GM23338 (cell line): ENCODE measurements around the gene PLA2G6. TPM values are rescaled to one million over a fixed set of nuclear protein-coding genes. Genes with fewer than 3 reads are reported as not detected.
A peak's percentile ranks its signal among the peaks of the same experiment; 100 is the strongest.

Experiments
- ATAC-seq: fragments of 200-7000 bp; cut with Tn5 transposase; 3 replicates; pipeline ENCODE4 v1.9.1; 2020
- DNase-seq: peaks from one replicate; pipeline ENCODE4 v3.0.0-alpha.2; 2015; ENCODE audit warnings: low spot score
- H2AFZ ChIP-seq: fragments of 200-600 bp; sonication (generic); 2 replicates; pipeline ENCODE4 v1.8.0; 2016; ENCODE audit warnings: antibody characterized with exemption, mild to moderate bottlenecking, moderate library complexity
- H3F3A ChIP-seq: fragments of 200-600 bp; sonication (generic); replicated peaks from 2 replicates; pipeline ENCODE4 v1.8.0; 2017; ENCODE audit warnings: antibody characterized with exemption, mixed run types, low read depth
- H3K27ac ChIP-seq: fragments of 200-600 bp; sonication (generic); 2 replicates; pipeline ENCODE4 v1.6.1; 2016; ENCODE audit warnings: low read depth
- H3K27me3 ChIP-seq: fragments of 200-600 bp; sonication (generic); 2 replicates; pipeline ENCODE4 v1.8.0; 2016; ENCODE audit warnings: mild to moderate bottlenecking, mixed run types, moderate library complexity; ENCODE audit not compliant: insufficient read depth
- H3K36me3 ChIP-seq: fragments of 200-600 bp; sonication (generic); 2 replicates; pipeline ENCODE4 v1.8.0; 2016; ENCODE audit warnings: mild to moderate bottlenecking; ENCODE audit not compliant: insufficient read depth
- H3K4me1 ChIP-seq: fragments of 200-600 bp; sonication (generic); 2 replicates; pipeline ENCODE4 v1.8.0; 2016; ENCODE audit warnings: mild to moderate bottlenecking, moderate library complexity; ENCODE audit not compliant: insufficient read depth
- H3K4me2 ChIP-seq: fragments of 200-600 bp; sonication (generic); 2 replicates; pipeline ENCODE4 v1.7.1; 2017; ENCODE audit warnings: mixed run types
- H3K4me3 ChIP-seq: fragments of 200-600 bp; sonication (generic); 2 replicates; pipeline ENCODE4 v1.6.1; 2016; ENCODE audit warnings: mixed run types
- H3K79me2 ChIP-seq: fragments of 200-600 bp; sonication (generic); replicated peaks from 2 replicates; pipeline ENCODE4 v1.8.0; 2017; ENCODE audit warnings: mild to moderate bottlenecking; ENCODE audit not compliant: insufficient read depth
- H3K9me2 ChIP-seq: fragments of 200-600 bp; sonication (generic); 2 replicates; pipeline ENCODE4 v1.8.0; 2017; ENCODE audit not compliant: insufficient read depth
- H4K20me1 ChIP-seq: fragments of 200-600 bp; sonication (generic); replicated peaks from 2 replicates; pipeline ENCODE4 v1.8.0; 2017; ENCODE audit warnings: mild to moderate bottlenecking; ENCODE audit not compliant: insufficient read depth
- H3K27ac Mint-ChIP-seq: 2 replicates; pipeline ENCODE4 v1.8.0; 2020; ENCODE audit warnings: inconsistent platforms, mild to moderate bottlenecking, moderate library complexity, mixed read lengths
- H3K27me3 Mint-ChIP-seq: 3 replicates; pipeline ENCODE4 v1.8.0; 2022; ENCODE audit warnings: low read depth, mild to moderate bottlenecking, moderate library complexity, mixed read lengths, inconsistent platforms; ENCODE audit not compliant: insufficient read depth, poor library complexity
- H3K36me3 Mint-ChIP-seq: 3 replicates; pipeline ENCODE4 v1.8.0; 2021; ENCODE audit warnings: low read depth, mild to moderate bottlenecking, inconsistent platforms, moderate library complexity, mixed read lengths
- H3K4me1 Mint-ChIP-seq: 3 replicates; pipeline ENCODE4 v1.8.0; 2020; ENCODE audit warnings: mild to moderate bottlenecking, inconsistent platforms, mixed read lengths
- H3K4me3 Mint-ChIP-seq: 3 replicates; pipeline ENCODE4 v1.8.0; 2021; ENCODE audit warnings: moderate library complexity, mild to moderate bottlenecking, inconsistent platforms, mixed read lengths
- H3K9me3 Mint-ChIP-seq: 3 replicates; pipeline ENCODE4 v1.8.0; 2020; ENCODE audit warnings: moderate library complexity, mild to moderate bottlenecking, inconsistent platforms, mixed read lengths
- CREB1 ChIP-seq: fragments of 250-450 bp; sonication (Bioruptor Pico); IDR thresholded peaks from 2 replicates; pipeline ENCODE4 v1.5.0; 2020; ENCODE audit warnings: low read depth, mild to moderate bottlenecking, moderate library complexity
- EZH2phosphoT487 ChIP-seq: fragments of 200-600 bp; sonication (generic); IDR thresholded peaks from one replicate; pipeline ENCODE4 v1.8.1; 2018; ENCODE audit warnings: antibody characterized with exemption; ENCODE audit not compliant: unreplicated experiment
- JUNB ChIP-seq: IDR thresholded peaks from one replicate; pipeline ENCODE4 v1.6.1; 2016; ENCODE audit warnings: antibody characterized with exemption; ENCODE audit not compliant: unreplicated experiment
- NANOG ChIP-seq: IDR thresholded peaks from 2 replicates; pipeline ENCODE4 v1.6.1; 2016; ENCODE audit warnings: antibody characterized with exemption, borderline replicate concordance
- STAT1 ChIP-seq: IDR thresholded peaks from one replicate; pipeline ENCODE4 v1.6.1; 2016; ENCODE audit warnings: antibody characterized with exemption; ENCODE audit not compliant: unreplicated experiment
- ZNF114 ChIP-seq: fragments of 250-450 bp; sonication (Bioruptor Pico); IDR thresholded peaks from 2 replicates; pipeline ENCODE4 v1.5.0; 2020; ENCODE audit warnings: mild to moderate bottlenecking, moderate library complexity
- ZNF331 ChIP-seq: fragments of 250-450 bp; sonication (Bioruptor Pico); IDR thresholded peaks from 2 replicates; pipeline ENCODE4 v1.5.0; 2020; ENCODE audit warnings: low read depth, mild to moderate bottlenecking, moderate library complexity
- polyA plus RNA-seq: library from polyadenylated mRNA; unstranded; fragments of >200 nt; fragmentation: Nextera tagmentation; extraction: Ambion mirVana; gene quantifications from 2 replicates; pipeline ENCODE4 v1.2.1, GENCODE V29; 2016
- total RNA-seq: library from RNA; depleted of rRNA; stranded (reverse); fragments of >200 nt; shearing (Covaris generic); gene quantifications from 2 replicates; pipeline ENCODE4 v1.2.3, GENCODE V29; 2014
- TF ChIP-seq, protein P1 (sequence below), 2 experiments: fragments of 200-600 bp in 1 of 2; sonication (generic) in 1 of 2; conservative IDR thresholded peaks; 2 replicates each; pipeline versions ENCODE4 v1.5.1 to v1.6.1; 2016 to 2017; ENCODE audit warnings: antibody characterized with exemption in 2 of 2, low read depth in 2 of 2, mild to moderate bottlenecking in 2 of 2, moderate library complexity in 1 of 2
- TF ChIP-seq, protein P2 (sequence below): IDR thresholded peaks from one replicate; pipeline ENCODE4 v1.6.1; 2018; ENCODE audit warnings: antibody characterized with exemption; ENCODE audit not compliant: unreplicated experiment
- TF ChIP-seq, protein P3 (sequence below): IDR thresholded peaks from 2 replicates; pipeline ENCODE4 v1.6.1; 2016; ENCODE audit warnings: antibody characterized with exemption

Gene PLA2G6
- total and polyA plus RNA-seq, 2 experiments from 2014 or later = 4.5 to 12.6 TPM

DNA sequence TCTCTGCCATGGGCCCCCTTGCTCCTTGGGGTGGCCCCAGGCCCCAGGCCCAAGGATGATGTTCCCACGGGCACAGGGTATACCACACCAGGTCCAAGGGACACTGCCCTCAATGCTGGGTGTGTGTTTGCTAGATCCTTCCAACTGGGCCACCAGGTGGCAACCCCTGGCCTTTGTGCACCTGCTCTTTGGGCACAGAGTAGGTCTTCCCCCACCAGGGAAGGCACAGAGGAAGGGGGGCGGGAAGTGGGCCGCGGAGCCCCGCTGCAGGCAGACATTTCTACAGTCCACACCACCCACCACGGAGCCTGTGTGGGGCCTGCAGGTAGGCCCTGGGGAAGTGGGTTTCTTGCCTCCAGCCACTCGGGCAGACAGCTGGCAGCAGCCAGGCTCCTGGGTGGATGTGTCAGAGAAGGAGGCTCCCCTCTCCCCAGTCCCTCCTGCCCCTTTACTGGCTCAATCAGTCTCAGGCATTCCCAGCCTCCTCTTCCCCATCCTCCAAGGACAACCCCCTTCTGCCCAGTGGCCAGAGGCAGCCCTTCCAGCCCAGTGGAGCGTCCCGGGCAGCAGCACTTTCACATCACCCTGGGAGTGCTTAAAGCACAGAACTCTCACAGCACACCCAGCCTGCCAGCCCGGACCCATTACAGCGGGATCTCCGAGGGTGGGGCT is 41.8 kb upstream of the PLA2G6 start:
- no peaks in the 10 kb centered on the region for H3K27me3 ChIP-seq
- Mint-ChIP-seq H3K9me3 (no peaks in the 10 kb centered on the region), H3K36me3 (peaks cover 4% of the 10 kb centered on the region; the same call in 2 of the 3 replicates), H3K27ac (no peak overlapping the region), H3K4me1 (peaks cover 18% of the 10 kb centered on the region), H3K27me3 (peaks cover 20% of the 10 kb centered on the region), H3K4me3 (no peak overlapping the region)
- H2AFZ ChIP-seq = no peak overlapping the region
- H3K36me3 ChIP-seq = no peaks in the 10 kb centered on the region
- ATAC-seq (no peak), DNase-seq (no peak)
- no peak overlapping the region for H3K27ac ChIP-seq
- no peak overlapping the region for H3K4me3 ChIP-seq
- no peak overlapping the region for H3K4me2 ChIP-seq
- TF ChIP-seq, protein P1, sequence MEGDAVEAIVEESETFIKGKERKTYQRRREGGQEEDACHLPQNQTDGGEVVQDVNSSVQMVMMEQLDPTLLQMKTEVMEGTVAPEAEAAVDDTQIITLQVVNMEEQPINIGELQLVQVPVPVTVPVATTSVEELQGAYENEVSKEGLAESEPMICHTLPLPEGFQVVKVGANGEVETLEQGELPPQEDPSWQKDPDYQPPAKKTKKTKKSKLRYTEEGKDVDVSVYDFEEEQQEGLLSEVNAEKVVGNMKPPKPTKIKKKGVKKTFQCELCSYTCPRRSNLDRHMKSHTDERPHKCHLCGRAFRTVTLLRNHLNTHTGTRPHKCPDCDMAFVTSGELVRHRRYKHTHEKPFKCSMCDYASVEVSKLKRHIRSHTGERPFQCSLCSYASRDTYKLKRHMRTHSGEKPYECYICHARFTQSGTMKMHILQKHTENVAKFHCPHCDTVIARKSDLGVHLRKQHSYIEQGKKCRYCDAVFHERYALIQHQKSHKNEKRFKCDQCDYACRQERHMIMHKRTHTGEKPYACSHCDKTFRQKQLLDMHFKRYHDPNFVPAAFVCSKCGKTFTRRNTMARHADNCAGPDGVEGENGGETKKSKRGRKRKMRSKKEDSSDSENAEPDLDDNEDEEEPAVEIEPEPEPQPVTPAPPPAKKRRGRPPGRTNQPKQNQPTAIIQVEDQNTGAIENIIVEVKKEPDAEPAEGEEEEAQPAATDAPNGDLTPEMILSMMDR (conservative IDR thresholded peaks at IDR 0.05; ENCODE audit: low read depth in 2 of 2) = peak in 1 of 2 experiments; percentile 34; a peak in 2 of 4 replicates
- no peak for TF ChIP-seq CREB1 (CRISPR knock-in tag)
- no peaks in the 10 kb centered on the region for H3K79me2 ChIP-seq
- 0 out of 2 replicates have a peak, but pooled peaks cover 8% of the 10 kb centered on the region for H3F3A ChIP-seq
- peaks cover 10% of the 10 kb centered on the region for H3K4me1 ChIP-seq
- no peaks in the 10 kb centered on the region for H3K9me2 ChIP-seq
- H4K20me1 ChIP-seq = no peaks in the 10 kb centered on the region

- Histone ChIP-seq H2AFZ (no peak overlapping the region), H3K4me2 (no peak overlapping the region), H3K36me3 (no peaks in the 10 kb centered on the region), H3K79me2 (no peaks in the 10 kb centered on the region), H3K4me3 (no peak overlapping the region), H3F3A (0 out of 2 replicates have a peak, but pooled peaks cover 14% of the 10 kb centered on the region), H3K4me1 (peaks cover 17% of the 10 kb centered on the region), H3K9me2 (no peaks in the 10 kb centered on the region), H3K27ac (no peak overlapping the region), H4K20me1 (no peaks in the 10 kb centered on the region), H3K27me3 (no peaks in the 10 kb centered on the region)
- peaks cover 4% of the 10 kb centered on the region; the same call in 2 of the 3 replicates for H3K36me3 Mint-ChIP-seq
- ATAC-seq = no peak
- H3K4me1 Mint-ChIP-seq = peaks cover 25% of the 10 kb centered on the region
- no peak for DNase-seq
- no peak overlapping the region for H3K4me3 Mint-ChIP-seq
- no peaks in the 10 kb centered on the region for H3K9me3 Mint-ChIP-seq
- H3K27ac Mint-ChIP-seq = no peak overlapping the region
- peaks cover 21% of the 10 kb centered on the region for H3K27me3 Mint-ChIP-seq
- TF ChIP-seq NANOG (no peak), ZNF331 (CRISPR knock-in tag) (no peak), CREB1 (CRISPR knock-in tag) (no peak), STAT1 (no peak), ZNF114 (CRISPR knock-in tag) (no peak), JUNB (no peak), EZH2phosphoT487 (no peak)
- TF ChIP-seq, protein P1 (conservative IDR thresholded peaks at IDR 0.05; ENCODE audit: low read depth in 2 of 2) = no peak
- TF ChIP-seq, protein P2, sequence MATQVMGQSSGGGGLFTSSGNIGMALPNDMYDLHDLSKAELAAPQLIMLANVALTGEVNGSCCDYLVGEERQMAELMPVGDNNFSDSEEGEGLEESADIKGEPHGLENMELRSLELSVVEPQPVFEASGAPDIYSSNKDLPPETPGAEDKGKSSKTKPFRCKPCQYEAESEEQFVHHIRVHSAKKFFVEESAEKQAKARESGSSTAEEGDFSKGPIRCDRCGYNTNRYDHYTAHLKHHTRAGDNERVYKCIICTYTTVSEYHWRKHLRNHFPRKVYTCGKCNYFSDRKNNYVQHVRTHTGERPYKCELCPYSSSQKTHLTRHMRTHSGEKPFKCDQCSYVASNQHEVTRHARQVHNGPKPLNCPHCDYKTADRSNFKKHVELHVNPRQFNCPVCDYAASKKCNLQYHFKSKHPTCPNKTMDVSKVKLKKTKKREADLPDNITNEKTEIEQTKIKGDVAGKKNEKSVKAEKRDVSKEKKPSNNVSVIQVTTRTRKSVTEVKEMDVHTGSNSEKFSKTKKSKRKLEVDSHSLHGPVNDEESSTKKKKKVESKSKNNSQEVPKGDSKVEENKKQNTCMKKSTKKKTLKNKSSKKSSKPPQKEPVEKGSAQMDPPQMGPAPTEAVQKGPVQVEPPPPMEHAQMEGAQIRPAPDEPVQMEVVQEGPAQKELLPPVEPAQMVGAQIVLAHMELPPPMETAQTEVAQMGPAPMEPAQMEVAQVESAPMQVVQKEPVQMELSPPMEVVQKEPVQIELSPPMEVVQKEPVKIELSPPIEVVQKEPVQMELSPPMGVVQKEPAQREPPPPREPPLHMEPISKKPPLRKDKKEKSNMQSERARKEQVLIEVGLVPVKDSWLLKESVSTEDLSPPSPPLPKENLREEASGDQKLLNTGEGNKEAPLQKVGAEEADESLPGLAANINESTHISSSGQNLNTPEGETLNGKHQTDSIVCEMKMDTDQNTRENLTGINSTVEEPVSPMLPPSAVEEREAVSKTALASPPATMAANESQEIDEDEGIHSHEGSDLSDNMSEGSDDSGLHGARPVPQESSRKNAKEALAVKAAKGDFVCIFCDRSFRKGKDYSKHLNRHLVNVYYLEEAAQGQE = no peak
- TF ChIP-seq, protein P3, sequence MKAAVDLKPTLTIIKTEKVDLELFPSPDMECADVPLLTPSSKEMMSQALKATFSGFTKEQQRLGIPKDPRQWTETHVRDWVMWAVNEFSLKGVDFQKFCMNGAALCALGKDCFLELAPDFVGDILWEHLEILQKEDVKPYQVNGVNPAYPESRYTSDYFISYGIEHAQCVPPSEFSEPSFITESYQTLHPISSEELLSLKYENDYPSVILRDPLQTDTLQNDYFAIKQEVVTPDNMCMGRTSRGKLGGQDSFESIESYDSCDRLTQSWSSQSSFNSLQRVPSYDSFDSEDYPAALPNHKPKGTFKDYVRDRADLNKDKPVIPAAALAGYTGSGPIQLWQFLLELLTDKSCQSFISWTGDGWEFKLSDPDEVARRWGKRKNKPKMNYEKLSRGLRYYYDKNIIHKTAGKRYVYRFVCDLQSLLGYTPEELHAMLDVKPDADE = no peak
These were observed 41.1 kb upstream of the PLA2G6 start for GRCh38 chr22:38222797-38223119.
